ENCODE results near the gene RNF183.
"Not testable (repeated sequence)": the region's sequence is repeated elsewhere in the genome, so short reads cannot be mapped to it uniquely, and the experiment has no call there.

RNF183 gene

GRCh38 chr9:113298924-113299770 is 4.0 kb downstream of the RNF183 start:
- DNase-seq (ENCODE audit: low read depth) = no peak
- TF ChIP-seq CTCF (IDR thresholded peaks at IDR 0.05; ENCODE audit: low read depth, low read length, missing control alignments) = no peak
- no peak overlapping the region for H3K4me3 ChIP-seq (ENCODE audit: low read depth, low read length)
- in situ Hi-C loops (cut with HindIII; ENCODE audit: low sequenced_read_pairs) = loop anchor here (25.0 kb wide), 1 partner anchor 363 kb away; no protein-coding TSS in a partner anchor

- TF ChIP-seq CTCF (IDR thresholded peaks at IDR 0.05; ENCODE audit: low read depth, low read length, missing control alignments) = no peak
- no peak for DNase-seq (ENCODE audit: low read depth)
- in situ Hi-C loops (cut with HindIII; ENCODE audit: low sequenced_read_pairs) = loop anchor here (25.0 kb wide), 1 partner anchor 364 kb away; no protein-coding TSS in a partner anchor
Measured at GRCh38 chr9:113298311-113298710, 4.9 kb downstream of the RNF183 start.

GRCh38 chr9:113296796-113297558 is 6.2 kb downstream of the RNF183 start:
- no peak for DNase-seq (ENCODE audit: low read depth)
- no peak overlapping the region for H3K4me3 ChIP-seq (ENCODE audit: low read depth, low read length)
- TF ChIP-seq CTCF (IDR thresholded peaks at IDR 0.05; ENCODE audit: low read depth, low read length, missing control alignments) = no peak
- in situ Hi-C loops (cut with HindIII; ENCODE audit: low sequenced_read_pairs) = loop anchor here (25.0 kb wide), 1 partner anchor 365 kb away; no protein-coding TSS in a partner anchor

More at GRCh38 chr9:113298311-113298710, 4.9 kb downstream of the RNF183 start:
- H3K4me3 ChIP-seq (ENCODE audit: low read depth, low read length) = no peak overlapping the region

- in situ Hi-C loops (cut with HindIII; ENCODE audit: low sequenced_read_pairs) = loop anchor here (25.0 kb wide), 1 partner anchor 366 kb away; no protein-coding TSS in a partner anchor
- H3K4me3 ChIP-seq (ENCODE audit: low read depth, low read length); DNase-seq (ENCODE audit: low read depth): not testable (repeated sequence)
Measured at GRCh38 chr9:113296247-113296646, 6.9 kb downstream of the RNF183 start.

- H3K4me3 ChIP-seq (ENCODE audit: low read depth, low read length) = no peak overlapping the region
- no peak for TF ChIP-seq CTCF (IDR thresholded peaks at IDR 0.05; ENCODE audit: low read depth, low read length, missing control alignments)
- in situ Hi-C loops (cut with HindIII; ENCODE audit: low sequenced_read_pairs) = loop anchor here (25.0 kb wide), 1 partner anchor 369 kb away; no protein-coding TSS in a partner anchor
- DNase-seq (ENCODE audit: low read depth) = no peak
Measured at GRCh38 chr9:113293285-113293878, 9.8 kb downstream of the RNF183 start.

GRCh38 chr9:113290052-113290607 is 13.0 kb downstream of the RNF183 start:
- in situ Hi-C loops (cut with HindIII; ENCODE audit: low sequenced_read_pairs) = loop anchor here (25.0 kb wide), 1 partner anchor 372 kb away; no protein-coding TSS in a partner anchor
- no peak for DNase-seq (ENCODE audit: low read depth)
- TF ChIP-seq CTCF (IDR thresholded peaks at IDR 0.05; ENCODE audit: low read depth, low read length, missing control alignments) = no peak
- no peak overlapping the region for H3K4me3 ChIP-seq (ENCODE audit: low read depth, low read length)
